GM20431 (cell line): ENCODE results near the gene RASSF1.

ENCODE experiments used
- in situ Hi-C: fragments of 300-500 bp; cut with MseI, MboI; formaldehyde crosslinking; loops from one replicate; pipeline ENCODE4 v1.15.0; 2020; ENCODE audit warnings: low sequenced_read_pairs; ENCODE audit not compliant: unreplicated experiment

Gene RASSF1

GRCh38 chr3:50326182-50326541 lies 14.5 kb downstream of the RASSF1 start:
- in situ Hi-C loops, result no loop called here

- in situ Hi-C loops, result no loop called here
Measured at GRCh38 chr3:50325497-50326181, 15.0 kb downstream of the RASSF1 start.

- in situ Hi-C loops, result no loop called here
Measured at GRCh38 chr3:50325113-50325480, 15.5 kb downstream of the RASSF1 start.

GRCh38 chr3:50324351-50325112 lies 16.1 kb downstream of the RASSF1 start:
- in situ Hi-C loops, result no loop called here

- in situ Hi-C loops, result no loop called here
Measured at GRCh38 chr3:50323614-50324199, 16.9 kb downstream of the RASSF1 start.

- in situ Hi-C loops, result no loop called here
Measured at GRCh38 chr3:50323092-50323600, 17.5 kb downstream of the RASSF1 start.

GRCh38 chr3:50322386-50323091 lies 18.1 kb downstream of the RASSF1 start, which contains the start of gene HYAL2:
TSS of gene HYAL2 (minus strand) at chr3:50322745. CDS start at chr3:50320489, 2,256 bp downstream.
- in situ Hi-C loops, result no loop called here

- in situ Hi-C loops, result no loop called here
Measured at GRCh38 chr3:50322115-50322385, 18.6 kb downstream of the RASSF1 start.

GRCh38 chr3:50321336-50322114 lies 19.1 kb downstream of the RASSF1 start:
- in situ Hi-C loops, result no loop called here

GRCh38 chr3:50320853-50321335 lies 19.7 kb downstream of the RASSF1 start:
- in situ Hi-C loops, result no loop called here

GRCh38 chr3:50319894-50320625 lies 20.6 kb downstream of the RASSF1 start:
- in situ Hi-C loops, result no loop called here

GRCh38 chr3:50319181-50319893 lies 21.3 kb downstream of the RASSF1 start:
- in situ Hi-C loops, result no loop called here

GRCh38 chr3:50318615-50319014 lies 22.0 kb downstream of the RASSF1 start:
- in situ Hi-C loops, result no loop called here

GRCh38 chr3:50318163-50318562 lies 22.5 kb downstream of the RASSF1 start:
- in situ Hi-C loops, result no loop called here

GRCh38 chr3:50317300-50317699 lies 23.3 kb downstream of the RASSF1 start:
- in situ Hi-C loops, result no loop called here

GRCh38 chr3:50316657-50317242 lies 23.9 kb downstream of the RASSF1 start:
- in situ Hi-C loops, result no loop called here

- in situ Hi-C loops, result no loop called here
Measured at GRCh38 chr3:50314816-50315215, 25.8 kb downstream of the RASSF1 start.

- in situ Hi-C loops, result no loop called here
Measured at GRCh38 chr3:50314342-50314741, 26.3 kb downstream of the RASSF1 start.
